GM04504 (cell line): Measurements from ENCODE around the gene SLC39A11.
A peak's percentile ranks its signal among the peaks of the same experiment; 100 is the strongest.
"Not testable (repeated sequence)": the region's sequence is repeated elsewhere in the genome, so short reads cannot be mapped to it uniquely, and the experiment has no call there.

Experiments
- DNase-seq: peaks from one replicate; pipeline ENCODE4 v3.0.0-alpha.2; 2012; ENCODE audit warnings: low read depth

The SLC39A11 gene

GRCh38 chr17:73092523-73093135 is at the start of gene SLC39A11:
Gene SLC39A11 (minus strand): TSS chr17:73092688. CDS start chr17:73088764, 3,924 bp downstream.
- peak; percentile 80 for DNase-seq

- DNase-seq, result no peak
These were observed 48.9 kb upstream of the SLC39A11 start for GRCh38 chr17:73141411-73141810.

- DNase-seq, result no peak
These were observed 48.1 kb upstream of the SLC39A11 start for GRCh38 chr17:73140566-73140965.

- DNase-seq, result no peak
These were observed 46.8 kb upstream of the SLC39A11 start for GRCh38 chr17:73139296-73139695.

- DNase-seq, result no peak
These were observed 46.2 kb upstream of the SLC39A11 start for GRCh38 chr17:73138541-73139138.

- no peak for DNase-seq
These were observed 44.9 kb upstream of the SLC39A11 start for GRCh38 chr17:73137376-73137775.

- DNase-seq, result no peak
These were observed 43.3 kb upstream of the SLC39A11 start for GRCh38 chr17:73135766-73136165.

GRCh38 chr17:73133911-73134649 is 41.6 kb upstream of the SLC39A11 start:
- DNase-seq, result no peak

- no peak for DNase-seq
These were observed 39.6 kb upstream of the SLC39A11 start for GRCh38 chr17:73132085-73132492.

- not testable (repeated sequence) for DNase-seq
These were observed 39.0 kb upstream of the SLC39A11 start for GRCh38 chr17:73131439-73131838.

GRCh38 chr17:73130977-73131376 is 38.5 kb upstream of the SLC39A11 start:
- DNase-seq, result no peak

- no peak for DNase-seq
These were observed 36.0 kb upstream of the SLC39A11 start for GRCh38 chr17:73128496-73128895.

GRCh38 chr17:73126716-73127473 is 34.4 kb upstream of the SLC39A11 start:
- DNase-seq, result no peak

GRCh38 chr17:73123606-73124320 is 31.3 kb upstream of the SLC39A11 start:
- no peak for DNase-seq

- DNase-seq, result no peak
These were observed 30.6 kb upstream of the SLC39A11 start for GRCh38 chr17:73122953-73123605.

- DNase-seq, result no peak
These were observed 29.0 kb upstream of the SLC39A11 start for GRCh38 chr17:73121506-73121905.

- no peak for DNase-seq
These were observed 27.1 kb upstream of the SLC39A11 start for GRCh38 chr17:73119631-73120030.

GRCh38 chr17:73118951-73119391 is 26.5 kb upstream of the SLC39A11 start:
- DNase-seq, result no peak

GRCh38 chr17:73118139-73118538 is 25.7 kb upstream of the SLC39A11 start:
- DNase-seq, result no peak

GRCh38 chr17:73112246-73112645 is 19.8 kb upstream of the SLC39A11 start:
- DNase-seq, result no peak

- DNase-seq, result no peak
These were observed 18.9 kb upstream of the SLC39A11 start for GRCh38 chr17:73111386-73111785.
